GM23338 (cell line): Measurements from ENCODE around the gene NPAS3. TPM values are rescaled to one million over a fixed set of nuclear protein-coding genes. Genes with fewer than 3 reads are reported as not detected.

Experiments used
- ATAC-seq: fragments of 200-7000 bp; cut with Tn5 transposase; 3 replicates; pipeline ENCODE4 v1.9.1; 2020
- DNase-seq: peaks from one replicate; pipeline ENCODE4 v3.0.0-alpha.2; 2015; ENCODE audit warnings: low spot score
- H2AFZ ChIP-seq: fragments of 200-600 bp; sonication (generic); 2 replicates; pipeline ENCODE4 v1.8.0; 2016; ENCODE audit warnings: antibody characterized with exemption, mild to moderate bottlenecking, moderate library complexity
- H3F3A ChIP-seq: fragments of 200-600 bp; sonication (generic); replicated peaks from 2 replicates; pipeline ENCODE4 v1.8.0; 2017; ENCODE audit warnings: antibody characterized with exemption, mixed run types, low read depth
- H3K27ac ChIP-seq: fragments of 200-600 bp; sonication (generic); 2 replicates; pipeline ENCODE4 v1.6.1; 2016; ENCODE audit warnings: low read depth
- H3K27me3 ChIP-seq: fragments of 200-600 bp; sonication (generic); 2 replicates; pipeline ENCODE4 v1.8.0; 2016; ENCODE audit warnings: mild to moderate bottlenecking, mixed run types, moderate library complexity; ENCODE audit not compliant: insufficient read depth
- H3K36me3 ChIP-seq: fragments of 200-600 bp; sonication (generic); 2 replicates; pipeline ENCODE4 v1.8.0; 2016; ENCODE audit warnings: mild to moderate bottlenecking; ENCODE audit not compliant: insufficient read depth
- H3K4me1 ChIP-seq: fragments of 200-600 bp; sonication (generic); 2 replicates; pipeline ENCODE4 v1.8.0; 2016; ENCODE audit warnings: mild to moderate bottlenecking, moderate library complexity; ENCODE audit not compliant: insufficient read depth
- H3K4me2 ChIP-seq: fragments of 200-600 bp; sonication (generic); 2 replicates; pipeline ENCODE4 v1.7.1; 2017; ENCODE audit warnings: mixed run types
- H3K4me3 ChIP-seq: fragments of 200-600 bp; sonication (generic); 2 replicates; pipeline ENCODE4 v1.6.1; 2016; ENCODE audit warnings: mixed run types
- H3K79me2 ChIP-seq: fragments of 200-600 bp; sonication (generic); replicated peaks from 2 replicates; pipeline ENCODE4 v1.8.0; 2017; ENCODE audit warnings: mild to moderate bottlenecking; ENCODE audit not compliant: insufficient read depth
- H3K9me2 ChIP-seq: fragments of 200-600 bp; sonication (generic); 2 replicates; pipeline ENCODE4 v1.8.0; 2017; ENCODE audit not compliant: insufficient read depth
- H4K20me1 ChIP-seq: fragments of 200-600 bp; sonication (generic); replicated peaks from 2 replicates; pipeline ENCODE4 v1.8.0; 2017; ENCODE audit warnings: mild to moderate bottlenecking; ENCODE audit not compliant: insufficient read depth
- H3K27ac Mint-ChIP-seq: 2 replicates; pipeline ENCODE4 v1.8.0; 2020; ENCODE audit warnings: inconsistent platforms, mild to moderate bottlenecking, moderate library complexity, mixed read lengths
- H3K27me3 Mint-ChIP-seq: 3 replicates; pipeline ENCODE4 v1.8.0; 2022; ENCODE audit warnings: low read depth, mild to moderate bottlenecking, moderate library complexity, mixed read lengths, inconsistent platforms; ENCODE audit not compliant: insufficient read depth, poor library complexity
- H3K36me3 Mint-ChIP-seq: 3 replicates; pipeline ENCODE4 v1.8.0; 2021; ENCODE audit warnings: low read depth, mild to moderate bottlenecking, inconsistent platforms, moderate library complexity, mixed read lengths
- H3K4me1 Mint-ChIP-seq: 3 replicates; pipeline ENCODE4 v1.8.0; 2020; ENCODE audit warnings: mild to moderate bottlenecking, inconsistent platforms, mixed read lengths
- H3K4me3 Mint-ChIP-seq: 3 replicates; pipeline ENCODE4 v1.8.0; 2021; ENCODE audit warnings: moderate library complexity, mild to moderate bottlenecking, inconsistent platforms, mixed read lengths
- H3K9me3 Mint-ChIP-seq: 3 replicates; pipeline ENCODE4 v1.8.0; 2020; ENCODE audit warnings: moderate library complexity, mild to moderate bottlenecking, inconsistent platforms, mixed read lengths
- CREB1 ChIP-seq: fragments of 250-450 bp; sonication (Bioruptor Pico); IDR thresholded peaks from 2 replicates; pipeline ENCODE4 v1.5.0; 2020; ENCODE audit warnings: low read depth, mild to moderate bottlenecking, moderate library complexity
- CTCF ChIP-seq, 2 experiments: fragments of 200-600 bp in 1 of 2; sonication (generic) in 1 of 2; conservative IDR thresholded peaks; 2 replicates each; pipeline versions ENCODE4 v1.5.1 to v1.6.1; 2016 to 2017; ENCODE audit warnings: antibody characterized with exemption in 2 of 2, low read depth in 2 of 2, mild to moderate bottlenecking in 2 of 2, moderate library complexity in 1 of 2
- ETS1 ChIP-seq: IDR thresholded peaks from 2 replicates; pipeline ENCODE4 v1.6.1; 2016; ENCODE audit warnings: antibody characterized with exemption
- EZH2 ChIP-seq: fragments of 200-600 bp; sonication (generic); IDR thresholded peaks from one replicate; pipeline ENCODE4 v1.8.0; 2017; ENCODE audit warnings: antibody characterized with exemption, mild to moderate bottlenecking, low read depth; ENCODE audit not compliant: unreplicated experiment
- EZH2phosphoT487 ChIP-seq: fragments of 200-600 bp; sonication (generic); IDR thresholded peaks from one replicate; pipeline ENCODE4 v1.8.1; 2018; ENCODE audit warnings: antibody characterized with exemption; ENCODE audit not compliant: unreplicated experiment
- JUNB ChIP-seq: IDR thresholded peaks from one replicate; pipeline ENCODE4 v1.6.1; 2016; ENCODE audit warnings: antibody characterized with exemption; ENCODE audit not compliant: unreplicated experiment
- NANOG ChIP-seq: IDR thresholded peaks from 2 replicates; pipeline ENCODE4 v1.6.1; 2016; ENCODE audit warnings: antibody characterized with exemption, borderline replicate concordance
- POLR2AphosphoS5 ChIP-seq: IDR thresholded peaks from 2 replicates; pipeline ENCODE4 v1.6.1; 2016; ENCODE audit warnings: antibody characterized with exemption, low read depth
- STAT1 ChIP-seq: IDR thresholded peaks from one replicate; pipeline ENCODE4 v1.6.1; 2016; ENCODE audit warnings: antibody characterized with exemption; ENCODE audit not compliant: unreplicated experiment
- ZNF114 ChIP-seq: fragments of 250-450 bp; sonication (Bioruptor Pico); IDR thresholded peaks from 2 replicates; pipeline ENCODE4 v1.5.0; 2020; ENCODE audit warnings: mild to moderate bottlenecking, moderate library complexity
- ZNF331 ChIP-seq: fragments of 250-450 bp; sonication (Bioruptor Pico); IDR thresholded peaks from 2 replicates; pipeline ENCODE4 v1.5.0; 2020; ENCODE audit warnings: low read depth, mild to moderate bottlenecking, moderate library complexity
- ZNF462 ChIP-seq: fragments of 250-450 bp; sonication (Bioruptor Pico); IDR thresholded peaks from 2 replicates; pipeline ENCODE4 v1.5.0; 2020; ENCODE audit warnings: mild to moderate bottlenecking, moderate library complexity
- polyA plus RNA-seq: library from polyadenylated mRNA; unstranded; fragments of >200 nt; fragmentation: Nextera tagmentation; extraction: Ambion mirVana; gene quantifications from 2 replicates; pipeline ENCODE4 v1.2.1, GENCODE V29; 2016
- total RNA-seq: library from RNA; depleted of rRNA; stranded (reverse); fragments of >200 nt; shearing (Covaris generic); gene quantifications from 2 replicates; pipeline ENCODE4 v1.2.3, GENCODE V29; 2014

The NPAS3 gene
- total and polyA plus RNA-seq, 2 experiments from 2014 or later: 0.17 to 0.19 TPM

- H3K4me2 ChIP-seq: no peak overlapping the region
- no peaks in the 10 kb centered on the region for H3K79me2 ChIP-seq
- H2AFZ ChIP-seq: no peak overlapping the region
- H3K9me2 ChIP-seq: peaks cover 12% of the 10 kb centered on the region; the same call in 1 of the 2 replicates
- ATAC-seq (no peak), DNase-seq (no peak)
- Mint-ChIP-seq H3K36me3 (peaks cover under 1% of the 10 kb centered on the region; the same call in 1 of the 3 replicates), H3K27ac (no peak overlapping the region), H3K4me3 (no peak overlapping the region), H3K9me3 (peaks cover 2% of the 10 kb centered on the region; the same call in 2 of the 3 replicates), H3K27me3 (no peaks in the 10 kb centered on the region), H3K4me1 (peaks cover 6% of the 10 kb centered on the region; the same call in 2 of the 3 replicates)
- H4K20me1 ChIP-seq: no peaks in the 10 kb centered on the region
- no peak overlapping the region for H3K4me3 ChIP-seq
- no peak overlapping the region for H3K27ac ChIP-seq
- no peak for TF ChIP-seq ETS1
- TF ChIP-seq CREB1 (CRISPR knock-in tag): no peak
- no peak for TF ChIP-seq EZH2phosphoT487
- no peak for TF ChIP-seq ZNF331 (CRISPR knock-in tag)
- TF ChIP-seq STAT1: no peak
- no peak for TF ChIP-seq NANOG
- TF ChIP-seq ZNF462 (CRISPR knock-in tag): no peak
- no peak for TF ChIP-seq ZNF114 (CRISPR knock-in tag)
- TF ChIP-seq CTCF (conservative IDR thresholded peaks at IDR 0.05; ENCODE audit: low read depth in 2 of 2): no peak
- no peak for TF ChIP-seq EZH2
- TF ChIP-seq JUNB: no peak
- TF ChIP-seq POLR2AphosphoS5: no peak
- H3K4me1 ChIP-seq: peaks cover 5% of the 10 kb centered on the region
- no peaks in the 10 kb centered on the region for H3K27me3 ChIP-seq
- H3F3A ChIP-seq: no peaks in the 10 kb centered on the region
- no peaks in the 10 kb centered on the region for H3K36me3 ChIP-seq
Observed at GRCh38 chr14:33657476-33657875, 718.8 kb downstream of the NPAS3 start.
